ENCODE measurements around the gene FADS2.

FADS2 gene

GRCh38 chr11:61851113-61851899 lies 23.2 kb downstream of the FADS2 start:
- DNase-seq = no peak

- no peak for DNase-seq
These were observed 23.8 kb downstream of the FADS2 start for GRCh38 chr11:61851900-61852295.

GRCh38 chr11:61853698-61854169 lies 25.6 kb downstream of the FADS2 start:
- DNase-seq = no peak

GRCh38 chr11:61854206-61854895 lies 26.3 kb downstream of the FADS2 start:
- no peak for DNase-seq

- no peak for DNase-seq
These were observed 27.0 kb downstream of the FADS2 start for GRCh38 chr11:61854966-61855714.

GRCh38 chr11:61855939-61856680 lies 28.0 kb downstream of the FADS2 start:
- no peak for DNase-seq

- no peak for DNase-seq
These were observed 32.2 kb downstream of the FADS2 start for GRCh38 chr11:61860054-61860903.

- no peak for DNase-seq
These were observed 33.5 kb downstream of the FADS2 start for GRCh38 chr11:61861634-61862033.

- DNase-seq = no peak
These were observed 34.8 kb downstream of the FADS2 start for GRCh38 chr11:61862714-61863547.

- DNase-seq = no peak
These were observed 35.5 kb downstream of the FADS2 start for GRCh38 chr11:61863548-61864081.

GRCh38 chr11:61864814-61865775 lies 37.0 kb downstream of the FADS2 start:
- no peak for DNase-seq

GRCh38 chr11:61866231-61866957 lies 38.3 kb downstream of the FADS2 start:
- no peak for DNase-seq

GRCh38 chr11:61866958-61867343 lies 38.9 kb downstream of the FADS2 start:
- DNase-seq = no peak

- DNase-seq = no peak
These were observed 40.7 kb downstream of the FADS2 start for GRCh38 chr11:61868571-61869428.

GRCh38 chr11:61869429-61869707 lies 41.3 kb downstream of the FADS2 start:
- DNase-seq = no peak

- DNase-seq = no peak
These were observed 41.8 kb downstream of the FADS2 start for GRCh38 chr11:61869708-61870451.

- DNase-seq = no peak
These were observed 42.5 kb downstream of the FADS2 start for GRCh38 chr11:61870541-61871031.
